RCC 7860 (cell line): Measurements from ENCODE around the gene CDHR2.

Source experiments
- DNase-seq: peaks from one replicate; pipeline ENCODE4 v3.0.0-alpha.2; 2015; ENCODE audit warnings: low spot score
- FAIRE-seq: peaks from 2 replicates; lab custom pipeline; 2012; peaks lifted over from hg19 to GRCh38; lab: Jason Lieb, UNC

The CDHR2 gene

GRCh38 chr5:176636426-176636825, 87.3 kb downstream of the CDHR2 start:
- no peak for DNase-seq
- no peak for FAIRE-seq

GRCh38 chr5:176637556-176637955, 88.4 kb downstream of the CDHR2 start:
- FAIRE-seq: no peak

GRCh38 chr5:176638437-176638836, 89.3 kb downstream of the CDHR2 start:
- DNase-seq (no peak), FAIRE-seq (no peak)

More at GRCh38 chr5:176637556-176637955, 88.4 kb downstream of the CDHR2 start:
- no peak for DNase-seq

GRCh38 chr5:176639208-176639607, 90.1 kb downstream of the CDHR2 start:
- FAIRE-seq (no peak), DNase-seq (no peak)

GRCh38 chr5:176639981-176640380, 90.8 kb downstream of the CDHR2 start:
- FAIRE-seq (no peak), DNase-seq (no peak)

GRCh38 chr5:176640616-176641015, 91.5 kb downstream of the CDHR2 start:
- FAIRE-seq (no peak), DNase-seq (no peak)

GRCh38 chr5:176642675-176643490, 93.7 kb downstream of the CDHR2 start:
- no peak for FAIRE-seq
- no peak for DNase-seq

- no peak for DNase-seq
- no peak for FAIRE-seq
These were observed 94.5 kb downstream of the CDHR2 start for GRCh38 chr5:176643491-176644219.

- FAIRE-seq (no peak), DNase-seq (no peak)
These were observed 95.2 kb downstream of the CDHR2 start for GRCh38 chr5:176644294-176644693.

GRCh38 chr5:176644878-176645670, 95.9 kb downstream of the CDHR2 start:
- no peak for DNase-seq
- no peak for FAIRE-seq
